HK-2 (cell line): ENCODE measurements around the gene DDX27.
"Not testable (repeated sequence)": the region's sequence is repeated elsewhere in the genome, so short reads cannot be mapped to it uniquely, and the experiment has no call there.

ENCODE experiments used
- DNase-seq: peaks from one replicate; pipeline ENCODE4 v3.0.0-alpha.2; 2018; ENCODE audit not compliant: unreplicated experiment

The DDX27 gene

DNA sequence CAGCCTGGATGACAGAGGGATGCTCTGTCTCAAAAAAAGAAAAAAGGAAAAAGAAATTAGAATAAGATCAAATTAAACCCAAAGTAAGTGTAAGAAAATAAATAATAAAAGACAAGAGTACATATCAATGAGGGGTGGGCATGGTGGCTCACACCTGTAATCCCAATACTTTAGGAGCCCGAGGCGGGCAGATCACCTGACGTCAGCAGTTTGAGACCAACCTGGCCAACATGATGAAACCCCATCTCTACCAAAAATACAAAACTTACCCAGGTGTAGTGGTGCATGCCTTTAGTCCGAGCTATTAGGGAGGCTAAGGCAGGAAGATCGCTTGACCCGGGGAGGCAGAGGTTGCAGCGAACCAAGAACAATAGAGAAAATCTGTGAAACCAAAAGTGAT is 16.2 kb upstream of the DDX27 start:
- no peak for DNase-seq

DNA sequence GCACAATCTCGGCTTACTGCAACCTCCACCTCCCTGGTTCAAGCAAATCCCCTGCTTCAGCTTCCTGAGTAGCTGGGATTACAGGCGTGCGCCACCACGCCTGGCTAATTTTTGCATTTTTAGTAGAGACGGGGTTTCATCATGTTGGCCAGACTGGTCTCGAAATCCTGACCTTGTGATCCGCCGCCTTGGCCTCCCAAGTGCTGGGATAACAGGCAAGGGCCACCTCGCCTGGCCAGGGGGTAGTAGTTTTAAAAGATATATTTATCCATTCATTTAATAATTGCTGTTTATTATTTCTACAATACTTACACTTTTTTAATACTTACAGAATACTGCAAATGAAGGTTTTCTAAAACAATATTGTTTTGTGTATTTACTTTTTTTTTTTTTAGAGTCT is 15.5 kb upstream of the DDX27 start:
- no peak for DNase-seq

DNA sequence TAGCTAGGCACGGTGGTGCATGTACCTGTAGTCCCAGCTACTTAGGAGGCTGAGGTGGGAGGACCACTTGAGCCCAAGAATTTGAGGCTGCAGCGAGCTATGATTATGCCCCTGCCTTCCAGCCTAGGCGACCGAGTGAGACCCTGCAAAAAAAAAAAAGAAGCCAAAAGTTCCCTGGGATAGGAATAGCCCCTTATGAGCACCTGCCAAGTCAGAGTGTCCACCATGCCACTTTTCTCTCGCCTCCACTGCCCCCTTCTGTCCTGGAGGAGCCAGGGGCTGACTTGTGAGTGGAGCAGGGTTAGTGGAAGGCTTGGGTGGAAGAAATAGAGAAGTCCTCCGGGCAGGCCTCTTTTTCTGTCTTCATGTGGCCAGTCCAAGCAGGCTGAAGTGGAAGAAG is 12.1 kb upstream of the DDX27 start:
- no peak for DNase-seq

DNA sequence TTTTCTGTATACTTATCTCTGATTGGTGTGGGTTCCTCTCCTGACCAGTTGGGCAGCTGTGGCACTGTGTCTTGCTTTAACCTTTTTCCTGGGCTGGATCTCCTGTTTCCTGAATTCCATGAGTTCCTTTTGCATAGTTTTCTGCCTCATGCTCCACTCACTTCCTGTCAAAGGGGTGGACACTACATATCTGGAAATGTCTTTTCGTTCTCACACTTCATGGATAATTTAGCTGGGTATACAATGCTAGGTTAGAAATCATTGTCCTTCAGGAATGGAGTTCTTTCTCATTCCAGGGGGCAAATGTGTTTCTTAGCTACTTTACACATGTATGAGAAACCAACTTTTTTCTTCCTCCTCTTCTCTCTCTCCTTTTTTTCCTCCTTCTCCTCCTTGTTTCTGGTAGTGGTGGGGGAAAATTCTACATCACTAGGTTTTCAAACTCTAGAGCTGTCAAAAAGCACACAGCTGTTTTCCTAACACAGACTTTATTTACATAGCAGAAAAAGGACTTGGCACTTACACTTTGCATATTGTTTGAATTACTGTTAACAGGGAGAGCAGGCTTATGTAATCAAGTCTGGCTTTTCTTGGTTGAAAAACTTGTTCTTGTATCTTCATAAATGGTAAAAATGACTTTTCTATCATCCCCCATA is 9.0 kb upstream of the DDX27 start:
- DNase-seq, result no peak

DNA sequence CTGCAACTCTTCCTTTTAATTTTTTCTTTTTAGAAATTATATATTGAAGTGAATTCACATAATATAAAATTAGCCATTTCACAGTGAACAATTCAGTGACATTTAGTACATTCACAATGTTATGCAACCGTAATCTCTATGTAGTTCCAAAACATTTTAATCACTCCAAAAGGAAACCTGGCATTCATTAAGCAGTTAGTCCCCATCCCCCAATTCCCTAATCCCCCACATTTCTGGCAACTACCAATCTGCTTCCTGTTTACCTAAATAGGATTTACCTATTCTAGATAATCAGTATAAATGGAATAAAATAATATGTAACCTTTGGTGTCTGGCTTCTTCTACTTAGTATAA is 8.5 kb upstream of the DDX27 start:
- DNase-seq, result no peak

DNA sequence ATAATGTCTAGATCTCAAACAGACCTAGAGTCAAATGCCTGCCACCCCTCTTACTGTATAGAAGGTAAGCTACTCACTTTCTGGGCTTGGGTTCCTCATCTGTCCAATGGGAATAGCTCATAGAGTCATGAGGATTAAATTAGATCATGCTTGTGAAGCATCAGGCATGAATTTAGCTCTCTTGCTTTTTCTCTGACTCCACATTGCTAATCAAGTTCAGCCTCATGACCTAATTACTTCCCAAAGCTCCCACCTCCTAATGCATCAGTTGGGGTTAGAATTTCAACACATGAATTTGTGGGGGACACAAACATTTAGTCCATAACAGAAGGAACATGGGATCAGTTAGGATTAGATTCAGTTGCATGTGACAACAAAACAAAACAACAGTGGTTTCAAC is 4.6 kb upstream of the DDX27 start:
- no peak for DNase-seq

DNA sequence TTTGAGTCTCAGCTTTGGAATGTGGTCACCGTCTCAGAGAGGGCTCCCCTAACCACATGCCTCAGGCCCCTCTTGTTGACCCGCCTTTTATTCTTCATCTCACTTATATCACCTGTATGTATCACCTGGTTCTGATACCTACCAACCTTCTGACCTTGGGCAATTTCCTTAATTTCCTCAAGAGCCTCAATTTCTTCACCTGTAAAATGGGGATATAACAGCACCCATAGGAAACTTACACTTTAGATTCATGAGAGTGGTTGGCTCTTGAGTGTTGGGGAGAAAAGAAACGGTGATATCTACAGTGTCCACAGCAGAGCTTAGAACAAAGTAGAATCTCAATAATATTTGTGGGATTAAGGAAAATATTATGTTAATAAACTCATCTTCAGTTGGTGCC is 4.0 kb upstream of the DDX27 start:
- DNase-seq, result no peak

DNA sequence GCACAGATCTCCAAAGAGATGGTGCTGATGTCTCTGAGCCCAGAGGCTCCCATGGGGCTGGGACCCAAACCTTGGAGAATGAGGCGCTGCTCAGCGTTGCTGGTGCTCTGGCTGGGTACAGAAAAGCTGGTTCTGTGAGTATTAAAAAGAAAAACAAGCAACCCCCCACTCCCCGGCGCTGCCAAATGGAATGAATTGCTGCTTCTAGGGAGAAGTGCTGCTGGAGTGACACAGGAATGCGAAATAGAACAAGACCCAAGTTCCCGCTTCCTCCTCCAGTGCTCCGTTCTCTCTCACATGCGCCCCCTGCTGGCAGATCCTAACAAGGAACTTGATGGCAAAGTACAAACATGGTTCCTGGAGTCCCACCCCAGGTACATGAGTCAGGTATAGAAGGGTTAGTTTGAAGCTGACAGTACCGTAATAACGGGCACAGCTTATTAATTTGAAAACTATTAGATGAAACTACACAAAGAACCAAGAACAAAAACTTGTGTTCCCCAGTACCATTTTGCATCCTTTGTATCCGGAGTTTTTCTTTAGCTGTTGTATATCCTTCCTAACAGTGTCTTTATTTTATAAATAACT is 2.1 kb upstream of the DDX27 start:
- DNase-seq, result peak; percentile 98

DNA sequence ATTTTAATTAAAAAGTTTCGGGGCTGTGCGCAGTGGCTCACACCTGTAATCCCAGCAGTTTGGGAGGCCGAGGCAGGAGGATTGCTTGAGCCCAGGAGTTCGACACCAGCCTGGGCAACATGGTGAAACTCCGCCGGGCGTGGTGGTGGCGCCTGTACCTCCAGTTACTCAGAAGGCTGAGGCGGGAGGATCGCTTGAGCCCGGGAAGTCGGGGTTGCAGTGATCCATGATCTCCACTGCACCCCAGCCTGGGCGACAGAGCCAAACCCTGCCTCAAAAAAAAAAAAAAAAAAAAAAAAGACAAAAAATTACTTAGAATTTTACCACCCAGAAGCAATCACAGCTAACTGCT is 501 bp upstream of the DDX27 start:
- DNase-seq, result not testable (repeated sequence)

DNA sequence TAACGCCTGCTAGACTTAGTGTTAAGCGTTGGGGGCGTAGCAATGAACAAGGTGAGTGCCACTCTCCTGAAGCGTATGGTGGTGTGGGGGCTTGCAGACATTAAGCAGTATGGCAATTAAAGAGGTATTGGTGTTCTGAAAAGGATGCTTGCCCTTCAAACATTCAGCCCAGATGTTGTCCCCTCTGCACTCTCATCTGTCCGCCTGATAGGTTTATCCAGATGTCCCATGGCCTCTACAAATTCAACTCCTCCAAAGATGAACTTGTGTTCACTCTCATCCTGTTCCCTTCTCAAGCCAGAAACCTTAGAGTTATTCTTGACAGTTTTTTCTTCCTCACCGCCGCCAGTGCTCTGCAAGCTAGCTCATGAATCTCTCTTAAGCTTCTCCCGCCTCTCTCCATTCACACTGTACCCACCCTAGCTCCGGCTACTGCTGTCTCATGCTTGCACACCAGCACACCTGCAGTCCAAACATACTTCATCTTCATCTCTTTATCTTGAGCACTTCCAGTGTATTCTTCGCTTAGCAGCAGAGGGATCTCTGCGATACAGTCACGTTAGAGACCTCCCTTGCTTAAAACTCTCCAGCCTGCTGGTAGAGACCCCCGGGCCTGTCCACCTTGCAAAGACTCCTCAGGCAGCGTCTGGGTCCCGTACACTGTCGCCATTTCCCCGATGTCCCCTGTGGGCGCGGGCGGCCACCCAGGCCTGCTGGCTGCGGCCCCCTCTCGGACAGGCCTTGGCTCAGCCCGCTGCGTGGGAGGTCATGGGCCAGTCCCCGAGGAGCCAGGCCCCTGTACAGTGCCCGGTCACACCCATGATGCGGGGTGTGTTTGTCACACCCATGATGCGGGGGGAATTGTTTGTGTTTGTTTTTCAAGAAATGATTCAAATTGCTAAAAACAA is 962 bp downstream of the DDX27 start:
- DNase-seq, result no peak

DNA sequence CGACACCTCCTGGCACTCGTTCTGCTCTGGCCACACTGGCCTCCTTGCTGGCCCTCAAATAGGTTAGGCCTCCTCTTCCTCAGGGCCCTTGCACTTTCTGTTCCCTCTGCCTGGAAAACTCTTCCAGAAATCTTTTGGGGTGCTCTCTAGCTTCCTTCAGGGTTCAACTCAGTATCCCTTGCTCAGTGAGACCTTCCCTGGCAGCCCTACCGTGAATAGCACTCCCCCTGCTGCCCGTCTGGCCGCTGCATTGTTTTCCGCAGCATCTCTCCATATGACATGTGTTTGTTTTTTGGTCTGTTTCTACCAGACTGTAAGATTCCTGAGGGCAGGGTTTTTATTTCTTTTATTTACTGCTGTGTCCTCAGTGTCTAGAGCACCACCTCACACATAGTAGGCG is 6.7 kb downstream of the DDX27 start:
- DNase-seq, result no peak

DNA sequence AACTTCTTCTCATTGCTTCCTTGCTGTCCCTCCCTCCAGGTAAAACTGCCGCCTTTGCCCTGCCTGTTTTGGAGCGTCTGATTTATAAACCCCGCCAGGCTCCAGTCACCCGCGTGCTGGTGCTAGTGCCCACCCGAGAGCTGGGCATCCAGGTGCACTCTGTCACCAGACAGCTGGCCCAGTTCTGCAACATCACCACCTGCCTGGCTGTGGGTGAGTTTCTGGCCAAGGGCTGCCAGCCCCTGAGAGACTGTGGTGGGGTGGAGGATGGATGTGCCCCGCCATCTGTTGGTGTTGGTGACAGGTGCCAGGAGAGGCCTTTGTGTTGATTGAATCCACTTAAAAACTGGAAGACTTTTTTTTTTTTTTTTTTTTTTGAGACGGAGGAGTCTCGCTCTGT is 9.5 kb downstream of the DDX27 start:
- no peak for DNase-seq

DNA sequence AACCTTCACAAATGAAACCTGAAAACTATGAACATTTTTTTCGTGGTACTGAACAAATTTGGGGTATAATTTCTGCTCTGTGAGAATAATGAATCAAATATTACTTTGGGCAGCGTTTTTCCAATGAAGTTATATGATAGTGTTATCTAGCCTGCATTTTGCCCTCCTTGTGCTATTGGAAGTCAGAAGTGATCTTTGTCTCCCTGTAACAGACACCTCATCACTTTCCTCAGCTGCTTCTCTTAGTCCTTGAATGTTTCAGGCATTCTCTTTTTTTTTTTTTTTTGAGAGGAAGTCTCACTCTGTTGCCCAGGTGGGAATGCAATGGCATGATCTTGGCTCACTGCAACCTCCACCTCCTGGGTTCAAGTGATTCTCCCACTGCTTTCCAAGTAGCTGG is 10.2 kb downstream of the DDX27 start:
- no peak for DNase-seq

DNA sequence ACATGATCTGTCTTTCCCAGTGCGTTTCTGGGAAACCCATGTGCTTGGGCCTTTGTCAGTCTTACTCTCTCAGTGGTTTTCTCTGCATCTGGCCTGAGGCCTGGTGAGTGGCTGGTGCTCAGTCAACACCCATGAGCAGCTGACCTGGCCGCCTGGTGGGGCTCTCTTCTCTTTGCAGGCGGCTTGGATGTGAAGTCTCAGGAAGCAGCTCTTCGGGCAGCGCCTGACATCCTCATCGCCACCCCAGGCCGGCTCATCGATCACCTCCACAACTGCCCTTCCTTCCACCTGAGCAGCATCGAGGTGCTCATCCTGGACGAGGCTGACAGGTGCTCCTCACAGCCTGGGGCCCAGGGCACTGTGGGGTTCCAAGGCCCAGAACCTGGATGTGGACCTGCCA is 10.8 kb downstream of the DDX27 start:
- DNase-seq, result no peak

DNA sequence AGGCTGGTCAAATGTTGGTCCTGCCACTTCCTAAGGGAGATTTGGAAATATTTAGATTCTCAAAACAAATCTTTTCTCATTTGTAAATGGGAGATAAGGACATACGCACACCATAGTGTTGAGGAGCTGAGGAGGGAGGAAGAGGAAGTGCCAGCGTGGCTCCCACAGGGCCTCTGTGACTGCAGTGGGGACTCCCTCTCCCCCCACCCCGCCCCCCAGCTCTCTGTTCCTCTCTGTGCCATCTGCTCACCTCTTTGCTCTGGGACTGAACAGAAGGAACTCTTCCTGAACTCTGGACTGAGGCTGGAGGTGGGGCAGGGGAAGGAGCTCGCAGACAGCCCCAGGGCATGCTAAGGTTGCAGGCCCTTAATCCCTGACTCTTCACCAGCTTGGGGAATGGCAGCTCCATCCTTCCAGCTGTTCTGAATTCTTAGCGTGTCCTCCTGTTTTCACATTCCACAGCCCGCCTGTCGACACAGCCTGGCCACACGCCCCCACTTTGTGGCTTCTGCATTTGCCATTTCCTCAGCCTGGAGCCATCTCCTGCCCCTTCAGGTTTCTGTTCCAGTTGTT is 11.4 kb downstream of the DDX27 start:
- no peak for DNase-seq

DNA sequence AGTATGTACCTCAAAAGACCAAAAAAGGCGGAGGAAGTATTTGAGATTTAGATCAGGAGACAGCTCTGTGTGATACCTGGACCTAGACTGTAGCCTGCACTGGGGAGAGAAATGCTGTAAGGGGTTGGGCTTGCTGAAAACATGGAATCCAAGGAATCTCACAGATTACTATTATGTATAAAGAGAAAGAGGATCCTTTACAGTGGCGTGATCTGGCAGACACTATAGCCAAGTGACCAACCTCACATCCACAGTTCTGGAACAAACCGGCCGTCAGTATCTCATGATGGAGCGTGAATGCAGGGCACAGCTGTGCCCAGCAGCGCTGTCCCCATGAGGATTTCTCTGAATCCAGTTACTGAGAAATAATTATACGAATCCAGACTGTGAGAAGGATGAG is 12.3 kb downstream of the DDX27 start:
- no peak for DNase-seq

DNA sequence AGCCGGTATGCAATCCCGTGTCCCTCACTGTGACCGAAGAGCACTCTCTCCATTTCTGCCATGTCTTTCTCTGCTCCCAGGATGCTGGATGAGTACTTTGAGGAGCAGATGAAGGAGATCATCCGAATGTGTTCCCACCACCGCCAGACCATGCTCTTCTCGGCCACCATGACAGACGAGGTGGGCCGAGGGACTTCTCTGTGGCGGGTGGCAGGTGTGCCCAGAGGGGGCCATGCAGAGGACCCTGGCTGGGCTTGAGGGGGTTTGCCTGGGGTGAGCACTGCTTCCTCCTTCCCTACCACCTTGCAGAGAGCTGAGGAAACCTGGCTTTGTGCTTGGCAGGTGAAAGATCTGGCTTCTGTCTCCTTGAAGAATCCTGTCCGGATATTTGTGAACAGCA is 14.0 kb downstream of the DDX27 start:
- DNase-seq, result no peak

DNA sequence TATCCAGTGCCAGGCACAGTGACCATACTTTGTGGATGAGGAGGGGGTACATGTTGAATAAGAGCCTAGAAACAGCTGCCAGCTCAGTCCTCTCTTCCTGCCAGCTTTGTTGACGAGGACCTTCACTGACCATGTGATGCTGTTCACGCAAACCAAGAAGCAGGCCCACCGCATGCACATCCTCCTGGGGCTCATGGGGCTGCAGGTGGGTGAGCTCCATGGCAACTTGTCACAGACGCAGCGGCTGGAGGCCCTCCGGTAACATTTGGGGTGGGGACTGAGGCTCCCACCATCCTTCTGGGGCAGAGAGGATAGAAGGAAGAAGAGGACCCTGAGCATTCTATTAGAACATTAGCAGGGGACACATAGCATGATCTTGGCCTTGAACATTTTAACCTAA is 15.6 kb downstream of the DDX27 start:
- DNase-seq, result no peak

DNA sequence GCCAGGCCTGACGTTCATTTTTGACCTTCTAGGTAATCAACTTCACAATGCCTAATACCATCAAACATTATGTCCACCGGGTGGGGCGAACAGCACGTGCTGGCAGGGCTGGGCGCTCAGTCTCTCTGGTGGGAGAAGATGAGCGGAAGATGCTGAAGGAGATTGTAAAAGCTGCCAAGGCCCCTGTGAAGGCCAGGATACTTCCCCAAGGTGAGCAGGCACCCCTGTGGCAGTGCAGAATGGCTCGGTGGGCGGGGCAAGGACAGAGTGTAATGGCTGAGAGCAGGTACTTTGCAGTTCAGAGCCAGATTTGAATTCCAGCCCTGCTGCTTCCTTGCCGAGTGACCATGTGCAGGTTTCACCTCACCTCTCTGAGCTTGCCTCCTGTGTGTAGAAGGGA is 17.1 kb downstream of the DDX27 start:
- no peak for DNase-seq

DNA sequence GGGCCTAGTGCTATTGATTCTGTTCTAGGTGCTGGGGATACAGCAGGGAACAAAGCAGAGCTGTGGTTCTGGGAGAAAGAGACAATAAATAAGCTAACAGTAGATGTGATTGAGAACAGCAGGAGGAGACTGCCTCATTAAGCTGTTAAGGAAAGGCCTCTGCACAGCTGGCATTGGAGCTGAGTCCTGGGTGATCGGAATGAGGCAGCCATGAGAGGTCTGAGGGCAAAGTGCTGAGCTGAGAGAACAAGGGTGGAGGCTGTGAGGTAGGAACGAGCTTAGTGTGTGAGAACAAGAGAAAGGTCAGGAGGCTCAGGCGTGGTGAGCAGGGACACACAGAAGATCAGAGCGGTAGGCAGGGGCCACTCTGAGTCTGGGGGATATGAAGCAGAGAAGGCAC is 18.3 kb downstream of the DDX27 start:
- DNase-seq, result no peak

DNA sequence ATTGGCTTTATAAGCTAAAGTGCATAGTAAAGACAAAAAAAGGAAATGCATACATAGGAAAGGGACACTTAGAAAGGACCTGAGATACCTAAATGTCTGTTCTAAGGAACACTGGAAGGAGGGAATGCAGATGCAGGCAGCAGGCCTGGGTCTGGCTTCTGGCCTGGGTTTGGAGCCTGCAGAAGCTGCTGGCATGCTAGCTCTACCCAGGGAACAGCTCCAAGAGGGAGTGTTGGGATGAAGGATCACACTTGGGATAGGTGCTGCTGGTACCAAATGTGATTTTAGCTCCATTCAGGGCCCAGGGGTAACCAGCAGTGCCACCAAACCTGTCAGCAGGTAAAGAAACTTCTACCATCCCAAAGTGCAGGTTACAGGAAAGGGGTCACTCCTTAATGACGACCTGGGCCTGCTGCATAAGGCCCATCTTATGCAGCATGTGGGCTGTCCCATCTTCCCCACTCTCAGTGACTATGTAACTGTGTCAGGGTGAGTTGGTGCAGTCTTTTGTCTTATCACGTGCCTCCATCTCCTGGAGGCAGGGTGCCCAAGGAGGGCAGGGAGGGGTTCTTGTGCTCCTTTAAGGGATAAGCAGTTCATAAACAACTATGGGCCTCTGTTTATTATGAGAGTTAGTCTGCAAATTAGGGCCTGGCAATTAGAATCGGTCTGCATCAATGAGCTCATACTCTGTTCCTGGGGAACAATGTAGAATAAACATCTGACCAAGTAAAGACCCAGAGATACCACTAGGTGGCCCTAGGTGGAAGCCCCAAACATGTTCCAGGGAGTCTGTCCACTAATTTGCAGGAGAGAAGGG is 26.9 kb downstream of the DDX27 start:
- peak; percentile 37 for DNase-seq

DNA sequence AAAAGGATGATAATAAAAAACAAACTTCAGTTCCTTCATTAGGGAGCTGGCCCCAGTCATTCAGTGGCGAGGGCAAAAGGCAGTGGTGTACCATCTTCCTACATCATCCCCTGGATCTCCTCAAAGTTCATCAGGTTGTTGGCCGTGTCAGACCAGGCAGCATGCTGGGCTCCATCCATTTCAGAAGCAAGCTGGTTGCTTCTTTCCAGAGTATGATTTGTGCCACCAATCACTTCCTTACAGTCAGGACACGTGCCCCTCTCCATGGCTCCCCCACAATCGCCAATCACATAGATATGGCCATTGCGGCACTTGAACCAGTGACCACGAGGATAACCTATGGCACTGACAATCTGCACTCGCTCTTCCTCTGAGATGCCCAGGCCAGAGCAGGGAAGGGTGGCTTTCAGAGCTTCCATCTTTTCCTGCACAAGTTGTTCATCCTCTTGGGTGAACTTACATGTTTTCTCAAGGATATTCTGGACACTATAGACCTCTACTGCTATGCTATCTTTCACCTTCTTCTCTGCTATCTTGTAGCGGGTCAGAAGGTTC is 28.0 kb downstream of the DDX27 start:
- no peak for DNase-seq
